ENCODE results near the gene AKT1S1. TPM values are rescaled to one million over a fixed set of nuclear protein-coding genes. Genes with fewer than 3 reads are reported as not detected.
A peak's percentile ranks its signal among the peaks of the same experiment; 100 is the strongest.

AKT1S1 gene
- total RNA-seq, 1 experiment from 2014 or later, result 46.2 TPM

GRCh38 chr19:49908480-49909420, 31.6 kb upstream of the AKT1S1 start:
- no peak for DNase-seq (ENCODE audit: low read depth)

DNA sequence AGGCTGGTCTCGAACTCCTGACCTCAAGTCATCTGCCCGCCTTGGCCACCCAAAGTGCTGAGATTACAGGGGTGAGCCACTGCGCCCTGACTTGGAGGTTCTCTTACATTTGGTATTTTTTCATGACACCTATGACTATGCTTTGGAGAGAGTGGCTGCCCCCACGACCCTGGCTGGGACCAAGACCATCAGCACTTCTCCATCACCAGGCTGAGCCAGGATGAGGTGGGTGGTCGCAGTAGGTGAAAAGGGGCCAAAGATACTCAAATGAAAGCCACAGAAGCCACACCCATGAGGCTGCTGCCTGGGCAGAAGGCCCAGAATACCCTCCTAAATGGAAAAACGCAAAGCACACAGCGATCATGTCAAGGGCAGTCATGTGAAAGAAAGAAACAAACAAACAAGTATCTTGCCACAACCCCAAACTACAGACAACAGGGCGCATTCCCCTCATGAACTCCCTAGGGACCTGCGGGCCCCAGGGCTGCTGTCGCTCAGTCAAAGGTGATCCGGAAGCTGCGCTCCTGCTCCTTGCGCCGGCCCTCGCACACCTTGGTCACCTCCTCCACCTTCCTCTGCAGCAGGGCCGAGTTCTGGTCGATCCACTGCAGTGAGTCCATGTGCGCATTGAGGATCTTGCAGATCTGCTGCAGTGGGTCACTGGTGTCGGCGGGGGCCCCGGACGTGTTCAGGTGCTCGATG, 30.7 kb upstream of the AKT1S1 start:
- no peak for DNase-seq (ENCODE audit: low read depth)

- DNase-seq (ENCODE audit: low read depth), result no peak
These were observed 29.9 kb upstream of the AKT1S1 start for GRCh38 chr19:49906879-49907564.

GRCh38 chr19:49904136-49904535, 27.0 kb upstream of the AKT1S1 start:
- no peak for DNase-seq (ENCODE audit: low read depth)

- peak; percentile 54 for DNase-seq (ENCODE audit: low read depth)
These were observed 19.9 kb upstream of the AKT1S1 start, which contains the start of gene IL4I1 for GRCh38 chr19:49896863-49897621. Gene IL4I1 (minus strand): TSS chr19:49896887. CDS start chr19:49896160, 727 bp downstream.

DNA sequence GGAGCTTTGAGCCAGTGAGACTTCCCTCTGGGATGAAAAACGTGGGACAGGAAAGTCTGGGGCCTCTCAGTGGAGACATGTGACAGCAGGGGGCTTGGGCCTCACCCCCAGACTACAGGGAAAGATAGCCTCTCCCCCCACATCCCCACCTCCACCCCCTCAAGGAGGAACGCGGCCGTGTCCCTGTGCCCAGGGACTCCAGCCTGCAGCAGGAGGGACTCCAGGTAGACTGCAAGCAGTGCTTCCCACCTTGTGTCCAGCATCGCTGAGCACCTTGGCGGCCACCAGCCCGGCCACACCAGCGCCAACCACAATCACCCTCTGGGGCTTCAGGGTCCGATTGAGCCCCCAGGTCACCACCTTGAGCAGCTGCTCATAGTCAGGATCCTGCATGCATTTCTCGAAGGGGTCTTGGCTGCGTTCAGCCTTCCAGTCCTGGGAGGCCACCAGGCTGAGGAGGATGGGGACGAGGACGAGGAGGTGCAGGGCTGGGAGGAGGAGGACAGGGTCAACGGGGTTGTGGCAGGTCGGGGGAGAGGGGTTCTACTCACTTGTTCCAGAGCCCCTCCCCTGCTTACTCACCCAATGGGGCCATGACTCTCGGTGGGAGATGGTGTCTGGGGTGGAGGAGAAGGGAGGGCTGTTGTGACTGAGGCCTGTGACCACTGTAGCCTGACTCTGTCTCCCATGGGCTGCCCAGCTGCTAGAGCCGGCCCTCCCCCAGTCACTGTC, 18.6 kb upstream of the AKT1S1 start:
- DNase-seq (ENCODE audit: low read depth), result no peak

GRCh38 chr19:49894879-49895565, 17.9 kb upstream of the AKT1S1 start:
- no peak for DNase-seq (ENCODE audit: low read depth)

DNA sequence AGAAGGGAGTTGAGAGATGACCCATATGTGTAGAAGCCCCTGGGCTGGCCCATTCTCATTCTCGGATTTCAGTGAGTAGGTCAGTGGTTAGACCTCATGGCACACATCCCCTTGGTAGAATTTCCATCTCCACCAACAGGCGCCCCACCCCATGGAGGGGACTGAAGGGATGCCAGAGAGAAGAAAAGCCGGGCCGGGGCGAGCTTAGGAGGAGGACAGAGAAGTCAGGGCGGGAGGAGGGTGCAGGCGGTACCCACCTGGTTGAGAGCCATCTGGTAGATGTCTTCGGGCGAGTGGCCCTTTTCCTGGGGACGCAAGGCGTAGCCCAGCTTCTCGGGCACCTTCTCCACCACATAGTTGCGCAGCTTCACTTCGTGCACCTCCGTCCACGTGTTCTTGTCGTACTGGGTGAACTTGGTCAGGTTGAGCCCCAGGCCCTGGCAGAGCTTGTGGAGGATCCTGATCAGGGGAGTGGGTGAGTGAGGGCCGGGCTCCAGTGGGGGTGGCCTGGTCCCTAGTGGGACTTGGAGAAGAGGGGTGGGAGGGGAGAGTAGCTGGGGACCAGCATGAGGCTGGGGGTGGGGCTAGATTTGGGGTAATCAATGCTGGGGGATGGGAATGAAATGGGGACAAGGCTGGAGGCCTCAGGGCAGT, 17.0 kb upstream of the AKT1S1 start:
- no peak for DNase-seq (ENCODE audit: low read depth)

DNA sequence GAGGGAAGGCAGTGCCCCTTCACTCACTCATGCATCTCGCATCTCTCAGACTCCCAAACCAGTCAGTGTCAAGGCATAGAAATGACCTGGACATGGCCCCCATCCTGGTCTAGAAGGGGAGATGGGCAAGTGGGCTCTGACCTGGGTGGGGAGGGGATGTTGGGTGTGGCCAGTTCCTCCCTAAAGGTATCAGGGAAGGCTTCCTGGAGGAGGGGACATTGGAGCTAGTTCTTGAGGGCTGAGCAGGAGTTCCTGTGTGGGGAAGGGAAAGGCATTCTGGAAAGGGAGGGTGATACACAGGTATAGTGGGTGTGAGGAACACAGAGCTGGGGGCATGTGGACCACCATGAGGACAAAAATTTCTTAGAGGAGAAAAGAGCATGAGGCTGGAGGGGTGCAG, 15.6 kb upstream of the AKT1S1 start:
- no peak for DNase-seq (ENCODE audit: low read depth)

- DNase-seq (ENCODE audit: low read depth), result no peak
These were observed 14.2 kb upstream of the AKT1S1 start for GRCh38 chr19:49891393-49891792.

DNA sequence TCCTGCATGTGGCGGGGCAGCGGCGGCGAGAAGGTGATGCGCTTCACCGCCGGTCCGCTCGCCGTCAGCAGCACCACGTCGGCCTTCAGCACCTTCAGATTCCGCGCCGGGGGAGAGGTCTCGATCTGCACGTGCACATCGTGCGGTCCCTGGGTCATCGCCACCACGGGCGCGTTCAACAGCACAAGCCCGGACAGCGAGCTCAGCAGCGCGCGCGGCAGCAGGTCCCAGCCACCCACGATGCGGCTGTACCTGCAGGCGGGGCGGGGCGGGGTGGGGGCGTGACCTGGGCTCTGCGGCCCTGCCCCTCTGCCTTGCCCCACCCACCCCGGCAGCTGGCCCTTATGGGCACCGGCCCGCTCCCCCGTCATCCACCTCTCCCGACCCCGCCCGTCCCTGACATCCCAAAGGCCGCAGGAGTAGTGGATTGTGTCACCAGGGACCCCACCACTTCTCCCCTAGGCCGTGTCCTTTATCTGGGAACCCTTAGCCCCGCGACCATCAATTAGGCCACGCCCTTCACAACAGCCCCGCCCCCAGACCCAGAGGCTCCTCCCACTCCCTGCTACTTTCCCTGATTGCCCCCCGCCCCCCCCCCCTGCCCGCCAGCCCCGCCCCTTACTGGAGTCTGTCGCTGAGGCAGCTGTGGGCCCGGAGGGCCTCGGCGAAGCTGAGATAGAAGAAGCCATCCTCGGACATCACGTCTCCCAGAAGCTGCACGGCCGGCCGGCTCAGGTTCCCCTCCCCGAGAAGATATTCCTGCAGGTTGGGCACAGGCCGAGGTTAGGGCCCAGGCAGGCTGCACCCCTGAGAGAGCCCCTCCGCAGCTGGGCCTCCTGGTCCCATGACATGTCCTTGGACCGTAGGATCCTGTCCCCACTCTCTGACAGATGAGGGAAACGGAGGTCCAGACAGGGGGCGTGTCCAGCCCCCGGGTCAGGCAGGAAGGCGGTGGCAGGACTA, 13.5 kb upstream of the AKT1S1 start:
- DNase-seq (ENCODE audit: low read depth), result no peak

GRCh38 chr19:49889687-49890348, 12.7 kb upstream of the AKT1S1 start:
- no peak for DNase-seq (ENCODE audit: low read depth)

DNA sequence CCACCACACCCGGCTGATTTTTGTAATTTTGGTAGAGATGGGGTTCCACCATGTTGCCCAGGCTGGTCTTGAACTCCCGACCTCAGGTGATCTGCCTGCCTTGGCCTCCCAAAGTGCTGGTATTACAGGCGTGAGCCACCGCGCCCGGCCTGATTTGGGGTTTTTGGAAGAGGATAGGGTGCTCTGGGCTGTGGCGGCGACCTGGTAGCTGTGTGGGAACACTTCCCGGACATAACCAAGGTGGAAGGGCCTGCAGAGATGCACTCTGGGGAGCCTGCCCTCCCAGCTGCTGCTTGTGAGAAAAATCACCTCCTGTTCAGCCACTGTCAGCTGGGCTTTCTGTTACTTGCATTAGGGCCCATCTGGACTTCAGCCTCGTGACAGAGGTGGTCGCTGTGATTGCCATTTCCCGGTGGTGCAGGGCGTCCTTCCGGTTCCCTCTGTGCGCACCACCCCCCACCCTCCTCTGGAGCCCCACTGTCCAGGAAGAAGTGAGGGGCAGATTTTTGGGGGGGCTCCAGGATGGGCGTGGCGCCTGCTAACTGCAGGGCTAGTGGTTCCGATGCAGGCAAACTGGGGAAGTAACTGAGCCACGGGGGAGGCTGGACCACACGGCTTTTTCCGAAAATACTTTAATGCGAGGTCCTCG, 12.0 kb upstream of the AKT1S1 start:
- no peak for DNase-seq (ENCODE audit: low read depth)

DNA sequence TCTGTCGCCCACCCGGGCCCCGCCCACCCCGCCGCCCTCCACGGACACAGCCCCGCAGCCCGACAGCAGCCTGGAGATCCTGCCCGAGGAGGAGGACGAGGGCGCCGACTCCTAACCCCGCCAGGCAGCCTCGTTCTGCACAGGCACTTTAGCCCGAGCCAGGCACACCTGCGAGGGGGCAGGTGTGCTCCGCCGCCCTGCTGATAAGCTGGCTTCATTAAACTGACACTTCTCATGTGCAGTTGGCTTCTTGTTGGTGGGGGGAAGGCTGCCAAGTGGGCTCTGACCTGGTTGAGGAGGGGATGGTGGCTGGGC, 11.3 kb upstream of the AKT1S1 start:
- no peak for DNase-seq (ENCODE audit: low read depth)

DNA sequence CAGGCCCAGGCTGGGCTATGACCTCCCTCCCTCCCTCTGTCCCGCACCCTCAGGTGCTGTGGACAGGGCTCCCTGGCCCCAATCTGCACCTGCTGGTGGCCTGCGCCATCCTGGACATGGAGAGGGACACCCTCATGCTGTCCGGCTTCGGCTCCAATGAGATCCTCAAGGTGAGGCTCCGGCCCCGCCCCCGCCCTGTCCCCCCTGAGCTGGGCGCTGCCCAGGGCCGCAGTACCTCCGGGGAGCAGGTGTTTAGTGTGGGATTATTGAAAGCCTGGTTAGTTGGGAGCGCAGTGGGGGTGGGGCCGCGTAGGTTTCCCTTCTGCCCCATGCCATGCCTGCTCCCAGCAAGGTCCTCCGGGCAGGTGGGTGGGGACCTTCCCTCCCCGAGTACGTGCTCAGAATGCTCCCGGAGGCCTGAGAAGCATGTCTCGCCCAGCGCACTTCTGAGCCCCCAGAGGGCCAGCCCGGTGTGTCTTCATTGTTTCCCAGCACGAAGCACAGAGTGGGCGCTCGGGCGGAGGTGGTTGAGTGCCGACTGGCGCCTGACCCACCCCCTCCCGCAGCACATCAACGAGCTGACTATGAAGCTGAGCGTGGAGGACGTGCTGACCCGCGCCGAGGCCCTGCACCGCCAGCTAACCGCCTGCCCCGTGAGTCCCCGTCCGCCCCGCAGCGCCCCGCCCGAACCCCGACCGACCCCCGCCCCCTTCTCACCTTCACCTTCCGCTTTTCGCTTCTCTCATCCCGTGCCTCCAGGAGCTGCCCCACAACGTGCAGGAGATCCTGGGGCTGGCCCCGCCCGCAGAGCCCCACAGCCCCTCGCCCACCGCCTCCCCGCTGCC, 10.7 kb upstream of the AKT1S1 start:
- no peak for DNase-seq (ENCODE audit: low read depth)

DNA sequence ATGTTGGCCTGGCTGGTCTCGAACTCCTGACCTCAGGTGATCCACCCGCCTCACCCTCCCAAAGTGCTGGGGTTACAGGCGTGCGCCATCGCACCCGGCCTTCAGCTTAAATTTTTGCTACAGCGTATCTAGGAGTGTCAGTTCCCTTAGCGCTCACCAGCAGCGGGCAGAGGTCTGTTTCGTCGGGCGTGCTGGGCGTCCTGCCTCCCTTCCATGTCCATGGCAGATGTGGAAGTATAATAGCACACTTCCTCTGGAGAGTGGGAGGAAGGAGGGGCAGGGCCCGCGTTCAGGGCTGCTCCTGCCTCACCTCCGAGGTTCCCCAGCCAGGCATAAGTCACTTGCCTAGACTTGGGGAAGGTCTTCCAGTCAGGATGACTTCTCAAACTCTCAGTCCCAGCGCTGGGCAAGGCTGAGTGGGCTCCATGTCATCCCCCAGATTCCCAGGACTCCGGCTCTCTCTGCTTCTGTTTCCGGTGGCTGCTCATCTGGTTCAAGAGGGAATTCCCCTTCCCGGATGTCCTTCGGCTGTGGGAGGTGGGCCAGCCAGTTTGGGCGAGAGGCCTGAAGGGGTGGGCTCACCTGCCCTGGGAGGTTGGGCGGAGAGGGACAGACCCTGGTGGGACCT, 10.0 kb upstream of the AKT1S1 start:
- no peak for DNase-seq (ENCODE audit: low read depth)
